Cardiac muscle cell (in vitro differentiated cells and primary cell): ENCODE data around the gene RRAS. TPM values are rescaled to one million over a fixed set of nuclear protein-coding genes. Genes with fewer than 3 reads are reported as not detected.

ENCODE experiments used
- DNase-seq, 2 donors: peaks; one replicate each; pipeline versions ENCODE4 v3.0.0 to v3.0.0-alpha.2; 2010 to 2017; ENCODE audit warnings: low read depth in 1 of 2, low spot score in 1 of 2
- H3K27ac ChIP-seq: fragments of 200-600 bp; sonication (generic); 2 replicates; pipeline ENCODE4 v1.5.1; 2016
- H3K27me3 ChIP-seq: fragments of 200-600 bp; sonication (generic); 2 replicates; pipeline ENCODE4 v1.6.0; 2016; ENCODE audit warnings: control low read depth
- H3K36me3 ChIP-seq: fragments of 200-600 bp; sonication (generic); 2 replicates; pipeline ENCODE4 v1.5.1; 2016; ENCODE audit warnings: control low read depth
- H3K4me1 ChIP-seq: fragments of 200-600 bp; sonication (generic); 2 replicates; pipeline ENCODE4 v1.8.1; 2017; ENCODE audit warnings: low read depth, mild to moderate bottlenecking, mixed run types
- H3K4me3 ChIP-seq: fragments of 200-600 bp; sonication (generic); 2 replicates; pipeline ENCODE4 v1.5.1; 2016; ENCODE audit warnings: mild to moderate bottlenecking
- H3K9me3 ChIP-seq: fragments of 200-600 bp; sonication (generic); 2 replicates; pipeline ENCODE4 v1.5.1; 2017; ENCODE audit warnings: low read depth, mild to moderate bottlenecking, control low read depth
- CTCF ChIP-seq: IDR thresholded peaks from 2 replicates; pipeline ENCODE4 v1.5.1; 2012; ENCODE audit warnings: low read depth, mild to moderate bottlenecking, low read length
- polyA plus RNA-seq: library from polyadenylated mRNA; unstranded; fragments of >200 nt; fragmentation: Nextera tagmentation; extraction: Ambion mirVana; gene quantifications from 2 replicates; pipeline ENCODE4 v1.2.1, GENCODE V29; 2016
- total RNA-seq: library from RNA; depleted of rRNA; stranded (reverse); fragments of >200 nt; gene quantifications from 2 replicates; pipeline ENCODE4 v1.2.3, GENCODE V29; 2016

The RRAS gene
- total and polyA plus RNA-seq, 2 experiments from 2014 or later, result 41.3 to 80.1 TPM

GRCh38 chr19:49601482-49602038, 38.4 kb downstream of the RRAS start:
- H3K36me3 ChIP-seq, result peaks cover 57% of the 10 kb centered on the region
- no peak for DNase-seq
- no peaks in the 10 kb centered on the region for H3K9me3 ChIP-seq
- no peak overlapping the region for H3K27ac ChIP-seq
- no peaks in the 10 kb centered on the region for H3K4me1 ChIP-seq
- H3K4me3 ChIP-seq, result no peak overlapping the region
- H3K27me3 ChIP-seq, result no peaks in the 10 kb centered on the region
- no peak for TF ChIP-seq CTCF

GRCh38 chr19:49599378-49600295, 40.3 kb downstream of the RRAS start:
- TF ChIP-seq CTCF, result no peak
- H3K9me3 ChIP-seq, result no peaks in the 10 kb centered on the region
- no peak for DNase-seq
- no peak overlapping the region for H3K27ac ChIP-seq
- H3K4me3 ChIP-seq, result no peak overlapping the region
- no peaks in the 10 kb centered on the region for H3K27me3 ChIP-seq
- H3K4me1 ChIP-seq, result no peaks in the 10 kb centered on the region
- H3K36me3 ChIP-seq, result peaks cover 60% of the 10 kb centered on the region

GRCh38 chr19:49597703-49597974, 42.3 kb downstream of the RRAS start:
- no peak for DNase-seq
- Histone ChIP-seq H3K4me3 (no peak overlapping the region), H3K36me3 (peaks cover 55% of the 10 kb centered on the region), H3K27ac (no peak overlapping the region), H3K27me3 (no peaks in the 10 kb centered on the region), H3K9me3 (no peaks in the 10 kb centered on the region), H3K4me1 (peaks cover 11% of the 10 kb centered on the region)
- no peak for TF ChIP-seq CTCF

- H3K36me3 ChIP-seq, result peaks cover 50% of the 10 kb centered on the region
- TF ChIP-seq CTCF, result no peak
- DNase-seq, result no peak
These were observed 42.8 kb downstream of the RRAS start for GRCh38 chr19:49596954-49597702.

GRCh38 chr19:49596407-49596806, 43.5 kb downstream of the RRAS start:
- TF ChIP-seq CTCF, result no peak
- peaks cover 43% of the 10 kb centered on the region for H3K36me3 ChIP-seq
- no peak overlapping the region for H3K4me3 ChIP-seq
- H3K9me3 ChIP-seq, result no peaks in the 10 kb centered on the region
- DNase-seq, result no peak
- no peak overlapping the region for H3K27ac ChIP-seq
- H3K4me1 ChIP-seq, result peaks cover 15% of the 10 kb centered on the region
- H3K27me3 ChIP-seq, result no peaks in the 10 kb centered on the region

More at GRCh38 chr19:49596954-49597702, 42.8 kb downstream of the RRAS start:
- Histone ChIP-seq H3K4me3 (no peak overlapping the region), H3K9me3 (no peaks in the 10 kb centered on the region), H3K4me1 (peaks cover 15% of the 10 kb centered on the region), H3K27ac (no peak overlapping the region), H3K27me3 (no peaks in the 10 kb centered on the region)
